CD4-positive, CD25-positive, alpha-beta regulatory T cell (primary cell): ENCODE results near the gene TMEM182. TPM values are rescaled to one million over a fixed set of nuclear protein-coding genes. Genes with fewer than 3 reads are reported as not detected.

Experiments
- ATAC-seq, 2 donors: fragments of 150-1000 bp; cut with Tn5 transposase; one replicate each; pipeline ENCODE4 v1.10.0; 2021; ENCODE audit warnings: low read depth in 2 of 2, moderate number of reproducible peaks in 2 of 2, moderate library complexity in 1 of 2
- DNase-seq, 3 donors: peaks; one replicate each; pipeline versions ENCODE4 v3.0.0 to v3.0.0-alpha.2; 2012 to 2022; ENCODE audit warnings: mixed read lengths in 1 of 3
- H3K27ac ChIP-seq: one replicate; pipeline ENCODE4 v1.7.0; 2013; ENCODE audit warnings: mild to moderate bottlenecking, low read length; ENCODE audit not compliant: insufficient read depth, poor library complexity, severe bottlenecking
- H3K27me3 ChIP-seq: one replicate; pipeline ENCODE4 v1.7.0; 2013; ENCODE audit warnings: low read length; ENCODE audit not compliant: control insufficient read depth, insufficient read depth
- H3K36me3 ChIP-seq: one replicate; pipeline ENCODE4 v1.7.0; 2013; ENCODE audit warnings: mild to moderate bottlenecking, low read length, moderate library complexity; ENCODE audit not compliant: control insufficient read depth, insufficient read depth
- H3K4me1 ChIP-seq: 2 replicates; pipeline ENCODE4 v1.7.0; 2013; ENCODE audit warnings: mild to moderate bottlenecking, low read length; ENCODE audit not compliant: insufficient read depth, control insufficient read depth, poor library complexity, severe bottlenecking
- H3K4me3 ChIP-seq: one replicate; pipeline ENCODE4 v1.7.0; 2013; ENCODE audit warnings: low read depth, mild to moderate bottlenecking, low read length, moderate library complexity
- H3K9me3 ChIP-seq, 2 experiments: 1 replicate in 1 of 2; 2 replicates in 1 of 2; pipeline ENCODE4 v1.7.0; 2013; ENCODE audit warnings: low read length in 2 of 2, mild to moderate bottlenecking in 1 of 2, moderate library complexity in 1 of 2; ENCODE audit not compliant: control insufficient read depth in 2 of 2
- H3K27ac Mint-ChIP-seq, 3 donors: one replicate each; pipeline ENCODE4 v1.8.0; 2020 to 2022; ENCODE audit warnings: mild to moderate bottlenecking in 3 of 3, mixed read lengths in 3 of 3, moderate library complexity in 2 of 3
- H3K27me3 Mint-ChIP-seq: one replicate; pipeline ENCODE4 v1.8.0; 2022; ENCODE audit warnings: mild to moderate bottlenecking, mixed read lengths
- H3K36me3 Mint-ChIP-seq: one replicate; pipeline ENCODE4 v1.8.0; 2020; ENCODE audit warnings: mixed read lengths
- H3K4me1 Mint-ChIP-seq, 4 donors: one replicate each; pipeline ENCODE4 v1.8.0; 2020 to 2022; ENCODE audit warnings: mixed read lengths in 4 of 4, mild to moderate bottlenecking in 1 of 4
- H3K4me3 Mint-ChIP-seq, 4 donors: one replicate each; pipeline ENCODE4 v1.8.0; 2020 to 2022; ENCODE audit warnings: mild to moderate bottlenecking in 4 of 4, mixed read lengths in 4 of 4, moderate library complexity in 3 of 4
- H3K9me3 Mint-ChIP-seq, 7 donors: one replicate each; pipeline ENCODE4 v1.8.0; 2020 to 2022; ENCODE audit warnings: mixed read lengths in 7 of 7, mild to moderate bottlenecking in 3 of 7, moderate library complexity in 2 of 7
- polyA plus RNA-seq, 4 donors: library from polyadenylated mRNA; unstranded; fragments of 300-500 nt; fragmentation: Illumina TruSeq; gene quantifications; one replicate each; pipeline ENCODE4 v1.2.3, GENCODE V29; 2021
- total RNA-seq: library from RNA; stranded (reverse); gene quantifications from one replicate; pipeline ENCODE4 v1.2.3, GENCODE V29; 2022

TMEM182 gene
- total RNA-seq (3.3 TPM), polyA plus RNA-seq (1 to 10 TPM; 3.3 to 6.5 (median 5.3) TPM)

DNA sequence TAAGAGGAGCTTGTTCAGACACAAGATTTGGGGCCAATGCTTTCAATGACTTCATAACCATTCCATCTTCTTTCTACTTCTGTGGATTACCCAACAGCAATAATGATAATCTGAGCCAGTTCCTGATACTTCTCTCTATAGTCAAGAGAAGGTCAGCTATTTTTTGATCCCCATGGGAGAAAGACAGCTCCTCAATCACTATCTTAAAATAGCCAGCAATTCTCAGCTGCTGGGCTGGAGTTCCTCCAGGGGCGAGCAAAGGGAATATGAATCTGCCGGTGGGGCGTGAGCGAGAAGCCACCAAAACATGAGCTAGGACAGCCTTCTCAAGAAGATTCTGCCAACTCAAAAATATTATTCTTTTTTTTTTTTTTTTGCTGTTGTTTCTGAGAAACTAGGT, at the start of gene TMEM182:
TSS of gene TMEM182 (plus strand) at position 269 of the 400 bp plus-strand sequence. CDS start 187 bp downstream, outside the sequence.
- H3K27me3 Mint-ChIP-seq: no peaks in the 10 kb centered on the region
- H3K4me3 Mint-ChIP-seq: no peak within 1 kb of the TSS
- no peaks in the 10 kb centered on the region for H3K9me3 Mint-ChIP-seq
- DNase-seq (no peak), ATAC-seq (no peak)
- H3K36me3 Mint-ChIP-seq: peaks cover 15% of the 10 kb centered on the region
- H3K9me3 ChIP-seq: no peaks in the 10 kb centered on the region
- H3K4me1 Mint-ChIP-seq: no peaks in the 10 kb centered on the region
- no peak within 1 kb of the TSS for H3K27ac ChIP-seq
- no peaks in the 10 kb centered on the region for H3K36me3 ChIP-seq
- no peaks in the 10 kb centered on the region for H3K27me3 ChIP-seq
- no peak within 1 kb of the TSS for H3K4me3 ChIP-seq
- no peak within 1 kb of the TSS for H3K27ac Mint-ChIP-seq
- no peaks in the 10 kb centered on the region for H3K4me1 ChIP-seq

DNA sequence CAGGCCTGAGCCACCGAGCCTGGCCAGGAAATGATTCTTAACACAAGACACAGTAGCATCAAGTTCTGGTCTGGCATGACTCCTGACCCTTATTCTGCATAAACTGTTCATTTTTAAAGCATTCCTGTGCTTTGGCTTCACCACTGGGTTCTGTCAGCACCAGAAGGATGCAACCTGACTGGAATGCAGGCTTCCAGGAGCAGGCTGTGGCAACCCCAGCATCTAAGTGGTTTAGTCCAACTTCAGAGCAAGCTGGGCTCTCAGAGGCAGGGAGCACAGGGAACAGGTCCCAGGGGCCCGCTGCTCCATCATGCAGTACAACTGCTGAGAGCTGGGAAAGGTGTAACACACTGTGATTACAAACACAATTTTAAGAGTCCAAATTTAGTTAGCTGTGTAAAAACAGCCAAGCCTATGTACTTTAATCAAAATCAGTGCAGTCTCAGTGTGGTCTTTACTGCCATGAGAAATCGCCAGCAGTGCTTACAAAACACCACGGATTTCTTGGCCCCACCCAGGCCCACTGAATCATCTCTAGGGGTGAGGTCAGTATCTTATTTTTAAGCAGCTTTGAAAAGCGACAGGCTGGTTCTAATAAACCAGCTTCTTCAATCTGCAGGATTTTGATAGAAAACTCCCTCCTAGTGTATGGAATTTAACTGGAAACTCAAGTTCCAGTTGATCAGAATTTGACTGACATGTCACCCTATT, 44.4 kb upstream of the TMEM182 start:
- Mint-ChIP-seq H3K4me3 (no peak overlapping the region), H3K27ac (no peak overlapping the region), H3K27me3 (no peaks in the 10 kb centered on the region), H3K36me3 (peaks cover 31% of the 10 kb centered on the region), H3K4me1 (peaks cover 0 to 5% (median 1%) of the 10 kb centered on the region in 4 donors), H3K9me3 (no peaks in the 10 kb centered on the region)
- Histone ChIP-seq H3K36me3 (peaks cover 54% of the 10 kb centered on the region), H3K27ac (no peak overlapping the region), H3K27me3 (no peaks in the 10 kb centered on the region), H3K4me3 (no peak overlapping the region), H3K9me3 (no peaks in the 10 kb centered on the region), H3K4me1 (no peaks in the 10 kb centered on the region)
- DNase-seq (no peak), ATAC-seq (no peak)

GRCh38 chr2:102718387-102719316, 43.2 kb upstream of the TMEM182 start:
- Histone ChIP-seq H3K9me3 (no peaks in the 10 kb centered on the region), H3K36me3 (peaks cover 66% of the 10 kb centered on the region), H3K27ac (no peak overlapping the region), H3K4me1 (no peaks in the 10 kb centered on the region), H3K4me3 (no peak overlapping the region), H3K27me3 (no peaks in the 10 kb centered on the region)
- ATAC-seq: no peak
- peaks cover 38% of the 10 kb centered on the region for H3K36me3 Mint-ChIP-seq
- DNase-seq: no peak
- H3K9me3 Mint-ChIP-seq: no peaks in the 10 kb centered on the region
- H3K27ac Mint-ChIP-seq: no peak overlapping the region
- no peaks in the 10 kb centered on the region for H3K27me3 Mint-ChIP-seq
- H3K4me1 Mint-ChIP-seq: peaks cover 0 to 5% (median 1%) of the 10 kb centered on the region in 4 donors
- H3K4me3 Mint-ChIP-seq: no peak overlapping the region

DNA sequence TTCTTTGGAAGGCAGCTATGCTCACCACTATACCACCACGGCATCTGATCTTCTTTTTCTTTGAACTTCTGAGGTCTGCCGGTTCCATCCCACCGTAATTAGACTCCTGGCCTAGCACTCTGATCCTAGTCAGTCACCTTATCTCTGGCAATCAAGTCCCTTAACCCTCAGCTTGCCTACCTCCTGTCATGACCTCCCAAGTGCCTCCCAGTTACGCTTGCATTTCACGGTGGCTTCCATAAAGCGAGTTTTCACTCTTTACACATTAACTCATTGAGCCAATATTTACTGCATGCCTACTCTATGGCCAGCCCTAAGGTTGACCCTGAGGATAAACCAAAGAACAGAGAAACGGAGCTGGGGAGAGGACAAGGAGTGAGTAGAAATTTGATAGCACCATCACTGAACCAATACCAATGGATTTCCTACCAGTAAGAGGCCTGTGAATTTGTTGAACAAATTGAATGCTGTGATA, 37.8 kb upstream of the TMEM182 start:
- Histone ChIP-seq H3K4me1 (no peaks in the 10 kb centered on the region), H3K9me3 (no peaks in the 10 kb centered on the region), H3K27me3 (no peaks in the 10 kb centered on the region), H3K4me3 (no peak overlapping the region), H3K36me3 (peaks cover 82% of the 10 kb centered on the region), H3K27ac (no peak overlapping the region)
- H3K36me3 Mint-ChIP-seq: peaks cover 67% of the 10 kb centered on the region
- H3K27me3 Mint-ChIP-seq: no peaks in the 10 kb centered on the region
- peak overlapping the region in 1 of 3 donors; percentile 21 for H3K27ac Mint-ChIP-seq
- no peak for DNase-seq
- H3K4me3 Mint-ChIP-seq: no peak overlapping the region
- H3K9me3 Mint-ChIP-seq: no peaks in the 10 kb centered on the region
- peaks cover 0 to 12% (median 1%) of the 10 kb centered on the region in 4 donors for H3K4me1 Mint-ChIP-seq
- no peak for ATAC-seq

- H3K27ac Mint-ChIP-seq: no peak overlapping the region
Observed at GRCh38 chr2:102724553-102724952, 37.3 kb upstream of the TMEM182 start.

GRCh38 chr2:102726128-102727087, 35.4 kb upstream of the TMEM182 start:
- Mint-ChIP-seq H3K36me3 (peaks cover 58% of the 10 kb centered on the region), H3K4me3 (no peak overlapping the region), H3K27ac (peak overlapping the region in 1 of 3 donors; percentile 60), H3K4me1 (peaks cover 0 to 6% (median 1%) of the 10 kb centered on the region in 4 donors), H3K27me3 (no peaks in the 10 kb centered on the region), H3K9me3 (no peaks in the 10 kb centered on the region)
- DNase-seq (no peak), ATAC-seq (no peak)
- Histone ChIP-seq H3K36me3 (peaks cover 67% of the 10 kb centered on the region), H3K4me3 (no peak overlapping the region), H3K27me3 (no peaks in the 10 kb centered on the region), H3K27ac (no peak overlapping the region), H3K4me1 (no peaks in the 10 kb centered on the region), H3K9me3 (no peaks in the 10 kb centered on the region)

More at GRCh38 chr2:102724553-102724952, 37.3 kb upstream of the TMEM182 start:
- Histone ChIP-seq H3K27ac (no peak overlapping the region), H3K4me3 (no peak overlapping the region), H3K36me3 (peaks cover 81% of the 10 kb centered on the region), H3K9me3 (no peaks in the 10 kb centered on the region), H3K4me1 (no peaks in the 10 kb centered on the region), H3K27me3 (no peaks in the 10 kb centered on the region)
- DNase-seq: no peak
- ATAC-seq: no peak
- Mint-ChIP-seq H3K27me3 (no peaks in the 10 kb centered on the region), H3K36me3 (peaks cover 64% of the 10 kb centered on the region), H3K9me3 (no peaks in the 10 kb centered on the region), H3K4me1 (peaks cover 0 to 7% (median 1%) of the 10 kb centered on the region in 4 donors), H3K4me3 (no peak overlapping the region)
